Thyroid gland (tissue), 4 donors: ENCODE results near the gene MRGPRX2.

ENCODE experiments used
- POLR2A ChIP-seq, 2 donors: fragments of 450-650 bp; IDR thresholded peaks; one replicate each; pipeline ENCODE4 v1.6.1; 2017; ENCODE audit warnings: antibody characterized with exemption in 2 of 2, mild to moderate bottlenecking in 2 of 2, moderate library complexity in 1 of 2
- TF ChIP-seq, protein P1 (sequence below), 6 experiments: fragments of 200-600 bp in 3 of 6; fragments of 450-650 bp in 3 of 6; sonication (generic) in 3 of 6; IDR thresholded peaks; one replicate each; pipeline ENCODE4 v1.5.1; 2016 to 2019; ENCODE audit warnings: antibody characterized with exemption in 6 of 6, mild to moderate bottlenecking in 2 of 6, inconsistent platforms in 1 of 6, moderate library complexity in 1 of 6

- TF ChIP-seq, protein P1, sequence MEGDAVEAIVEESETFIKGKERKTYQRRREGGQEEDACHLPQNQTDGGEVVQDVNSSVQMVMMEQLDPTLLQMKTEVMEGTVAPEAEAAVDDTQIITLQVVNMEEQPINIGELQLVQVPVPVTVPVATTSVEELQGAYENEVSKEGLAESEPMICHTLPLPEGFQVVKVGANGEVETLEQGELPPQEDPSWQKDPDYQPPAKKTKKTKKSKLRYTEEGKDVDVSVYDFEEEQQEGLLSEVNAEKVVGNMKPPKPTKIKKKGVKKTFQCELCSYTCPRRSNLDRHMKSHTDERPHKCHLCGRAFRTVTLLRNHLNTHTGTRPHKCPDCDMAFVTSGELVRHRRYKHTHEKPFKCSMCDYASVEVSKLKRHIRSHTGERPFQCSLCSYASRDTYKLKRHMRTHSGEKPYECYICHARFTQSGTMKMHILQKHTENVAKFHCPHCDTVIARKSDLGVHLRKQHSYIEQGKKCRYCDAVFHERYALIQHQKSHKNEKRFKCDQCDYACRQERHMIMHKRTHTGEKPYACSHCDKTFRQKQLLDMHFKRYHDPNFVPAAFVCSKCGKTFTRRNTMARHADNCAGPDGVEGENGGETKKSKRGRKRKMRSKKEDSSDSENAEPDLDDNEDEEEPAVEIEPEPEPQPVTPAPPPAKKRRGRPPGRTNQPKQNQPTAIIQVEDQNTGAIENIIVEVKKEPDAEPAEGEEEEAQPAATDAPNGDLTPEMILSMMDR (IDR thresholded peaks at IDR 0.05) = no peak
- TF ChIP-seq POLR2A (IDR thresholded peaks at IDR 0.05) = no peak
Observed at GRCh38 chr11:19055016-19055415, 5.5 kb downstream of the MRGPRX2 start.
